HG02852 (cell line): ENCODE measurements around the gene NPHS1.

Experiments used
- ATAC-seq: cut with Tn5 transposase; IDR thresholded peaks from one replicate; pipeline ENCODE4 v1.9.1; 2021; ENCODE audit warnings: mild to moderate bottlenecking, moderate library complexity; ENCODE audit not compliant: unreplicated experiment

NPHS1 gene

DNA sequence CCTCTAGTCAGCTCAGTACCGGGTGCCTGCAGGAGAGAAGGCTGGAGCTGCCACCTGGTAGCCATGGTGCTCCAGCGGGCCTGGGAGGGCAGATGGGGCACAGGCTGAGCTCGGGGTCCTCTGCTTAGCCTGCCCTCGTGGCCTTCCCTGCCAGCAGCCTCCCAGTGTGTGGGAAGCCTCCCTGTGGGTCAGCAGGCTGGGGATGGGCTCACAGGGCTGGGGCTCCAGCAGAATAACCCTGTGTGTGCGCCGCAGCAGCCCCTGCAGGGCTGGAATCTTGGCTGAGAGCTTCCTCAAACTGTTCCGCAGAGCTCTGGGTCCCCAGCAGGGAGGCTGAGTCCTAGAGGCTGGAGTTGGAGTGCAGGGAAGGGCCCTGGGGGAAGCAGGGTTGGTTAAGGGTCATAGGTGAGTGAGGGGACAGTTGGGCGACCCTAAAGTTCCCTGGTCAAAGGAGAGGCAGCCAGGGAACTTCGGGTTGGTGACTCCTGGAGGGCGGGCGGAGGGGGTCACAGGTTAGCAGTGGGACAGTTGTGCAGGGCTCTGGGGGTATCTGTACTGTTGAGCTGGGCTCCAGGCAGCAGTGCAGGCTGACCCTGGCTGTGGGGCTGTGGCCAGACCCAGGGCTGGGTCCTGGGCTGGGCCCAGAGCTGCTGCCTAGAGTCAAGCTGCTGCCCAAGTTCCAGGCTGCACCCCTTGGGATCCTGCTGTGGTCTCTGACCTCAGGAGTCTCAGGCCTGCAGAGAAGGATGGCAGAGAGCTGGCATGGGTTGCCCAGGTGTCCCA is 62.9 kb downstream of the NPHS1 start:
- no peak for ATAC-seq

DNA sequence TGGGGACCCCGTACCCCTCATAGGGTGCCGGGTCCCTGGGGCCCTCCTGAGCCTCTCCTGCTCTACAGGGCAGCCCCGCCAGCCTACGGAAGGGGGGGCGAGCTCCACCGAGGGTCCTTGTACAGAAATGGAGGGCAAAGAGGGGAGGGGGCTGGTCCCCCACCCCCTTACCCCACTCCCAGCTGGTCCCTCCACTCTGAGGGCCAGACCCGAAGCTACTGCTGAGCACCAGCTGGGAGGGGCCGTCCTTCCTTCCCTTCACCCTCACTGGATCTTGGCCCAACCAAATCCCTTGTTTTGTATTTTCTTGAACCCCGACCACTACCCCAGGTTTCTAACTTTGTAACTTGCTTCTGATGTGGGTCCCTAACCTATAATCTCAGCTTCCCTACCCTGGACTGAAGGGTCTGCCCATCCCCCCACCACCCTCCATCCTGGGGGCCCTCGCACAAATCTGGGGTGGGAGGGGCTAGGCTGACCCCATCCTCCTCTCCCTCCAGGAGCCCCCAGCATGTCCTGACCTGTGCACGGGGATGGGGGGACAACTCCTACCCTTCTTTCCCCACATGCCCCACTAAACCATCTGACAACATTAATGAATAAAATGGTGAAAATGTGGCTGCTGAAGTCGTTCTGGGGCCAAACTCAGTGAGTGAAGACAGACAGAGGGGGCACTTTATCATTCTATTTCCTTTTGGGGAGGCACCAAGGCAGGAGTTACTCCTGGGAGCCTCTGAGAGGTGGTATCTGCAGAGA is 63.9 kb downstream of the NPHS1 start:
- no peak for ATAC-seq

DNA sequence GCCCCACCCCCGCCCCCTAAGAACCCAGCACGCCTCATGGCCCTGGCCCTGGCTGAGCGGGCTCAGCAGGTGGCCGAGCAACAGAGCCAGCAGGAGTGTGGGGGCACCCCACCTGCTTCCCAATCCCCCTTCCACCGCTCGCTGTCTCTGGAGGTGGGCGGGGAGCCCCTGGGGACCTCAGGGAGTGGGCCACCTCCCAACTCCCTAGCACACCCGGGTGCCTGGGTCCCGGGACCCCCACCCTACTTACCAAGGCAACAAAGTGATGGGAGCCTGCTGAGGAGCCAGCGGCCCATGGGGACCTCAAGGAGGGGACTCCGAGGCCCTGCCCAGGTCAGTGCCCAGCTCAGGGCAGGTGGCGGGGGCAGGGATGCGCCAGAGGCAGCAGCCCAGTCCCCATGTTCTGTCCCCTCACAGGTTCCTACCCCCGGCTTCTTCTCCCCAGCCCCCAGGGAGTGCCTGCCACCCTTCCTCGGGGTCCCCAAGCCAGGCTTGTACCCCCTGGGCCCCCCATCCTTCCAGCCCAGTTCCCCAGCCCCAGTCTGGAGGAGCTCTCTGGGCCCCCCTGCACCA is 65.0 kb downstream of the NPHS1 start:
- ATAC-seq = no peak

GRCh38 chr19:35786299-35787160 is 65.8 kb downstream of the NPHS1 start:
- no peak for ATAC-seq

- no peak for ATAC-seq
Measured at GRCh38 chr19:35785339-35785627, 67.0 kb downstream of the NPHS1 start.

GRCh38 chr19:35784503-35785338 is 67.6 kb downstream of the NPHS1 start:
- no peak for ATAC-seq

- ATAC-seq = no peak
Measured at GRCh38 chr19:35783469-35784434, 68.6 kb downstream of the NPHS1 start.

GRCh38 chr19:35782589-35782988 is 69.7 kb downstream of the NPHS1 start:
- ATAC-seq = no peak

DNA sequence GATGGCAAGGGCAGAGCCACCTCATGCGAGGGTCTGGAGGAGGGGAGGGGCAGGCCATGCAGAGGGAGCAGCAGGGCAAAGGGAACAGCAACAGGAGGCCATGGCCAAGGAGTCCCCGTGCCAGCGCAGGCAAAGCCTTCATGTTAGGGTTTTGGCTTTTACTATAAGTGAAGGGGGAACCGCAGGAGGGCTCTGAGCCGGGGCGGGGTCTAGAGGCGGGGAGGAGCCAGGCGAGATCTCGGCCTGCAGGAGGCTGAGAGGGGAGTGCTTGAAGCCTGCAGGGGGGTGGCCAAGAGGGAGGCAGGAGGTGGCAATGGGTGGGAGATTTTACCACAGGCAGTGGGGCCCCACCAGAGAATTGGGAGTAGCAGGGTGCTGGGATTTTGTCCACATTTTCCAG is 70.7 kb downstream of the NPHS1 start:
- ATAC-seq = no peak

- no peak for ATAC-seq
Measured at GRCh38 chr19:35780717-35781116, 71.6 kb downstream of the NPHS1 start.

DNA sequence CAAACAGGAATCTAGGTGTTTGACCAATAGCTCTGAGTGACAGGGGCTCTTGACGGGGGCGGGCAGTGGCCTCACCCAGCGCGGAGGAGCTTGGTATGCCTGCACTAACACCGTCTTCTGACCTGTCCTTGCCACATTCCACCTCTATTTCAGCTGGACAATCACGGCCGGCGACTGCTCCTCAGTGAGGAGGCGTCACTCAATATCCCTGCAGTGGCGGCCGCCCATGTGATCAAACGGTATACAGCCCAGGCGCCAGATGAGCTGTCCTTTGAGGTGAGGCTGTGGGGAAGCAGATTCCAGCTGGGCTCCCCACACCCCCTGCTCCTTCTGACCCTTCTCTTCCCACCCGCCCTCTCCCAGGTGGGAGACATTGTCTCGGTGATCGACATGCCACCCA is 72.2 kb downstream of the NPHS1 start:
- ATAC-seq = no peak

DNA sequence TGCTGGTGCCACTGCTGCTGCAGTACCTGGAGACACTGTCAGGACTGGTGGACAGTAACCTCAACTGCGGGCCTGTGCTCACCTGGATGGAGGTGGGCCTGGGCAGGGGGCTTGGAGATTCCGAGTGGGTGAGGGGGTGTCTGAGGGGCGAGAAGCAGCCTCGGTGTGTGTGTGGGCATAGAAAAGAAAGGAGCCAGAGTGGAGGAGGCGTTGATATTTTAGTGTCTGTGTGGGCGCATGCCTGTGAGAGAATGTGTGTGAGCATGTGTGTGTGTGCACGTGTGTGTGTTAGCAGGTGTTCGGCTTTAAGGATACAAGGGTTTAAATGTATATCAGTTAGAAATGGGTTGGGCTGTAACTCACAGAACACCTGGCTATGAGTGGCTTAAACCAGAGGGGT is 73.3 kb downstream of the NPHS1 start:
- no peak for ATAC-seq

- ATAC-seq = no peak
Measured at GRCh38 chr19:35777961-35778360, 74.3 kb downstream of the NPHS1 start.

GRCh38 chr19:35777086-35777841 is 75.0 kb downstream of the NPHS1 start:
- no peak for ATAC-seq

DNA sequence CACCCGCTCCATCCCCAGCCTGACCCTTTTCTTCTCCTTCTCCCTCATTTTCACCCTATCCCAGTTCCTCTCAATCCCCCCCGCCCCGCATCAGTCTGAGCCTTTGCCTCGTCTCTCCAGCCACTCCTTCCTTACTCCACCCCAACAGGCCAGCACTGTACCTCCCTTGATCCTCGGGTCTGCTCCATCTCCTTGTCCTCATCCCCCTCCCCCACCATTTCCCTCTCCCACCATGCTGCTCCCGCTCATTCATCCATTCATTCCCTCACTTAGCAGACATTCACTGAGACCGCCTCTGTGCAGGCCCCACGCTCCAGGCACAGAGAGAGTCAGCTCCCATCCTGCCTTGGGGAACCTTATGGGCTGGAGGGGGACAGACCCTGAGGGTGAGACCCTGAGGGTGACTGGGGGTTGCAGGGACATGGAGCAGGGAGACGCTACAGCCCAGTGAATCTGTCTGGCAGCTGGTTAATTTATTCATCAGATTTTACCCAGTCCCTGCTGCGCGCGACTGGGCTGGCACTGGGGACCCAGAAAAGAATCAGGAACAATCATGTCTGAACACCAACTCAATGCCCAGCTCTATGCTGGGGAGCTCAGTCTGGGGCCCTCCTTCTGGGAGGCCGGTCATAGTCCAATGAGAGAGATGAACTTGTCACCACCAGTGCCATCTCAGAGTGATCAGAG is 76.1 kb downstream of the NPHS1 start:
- no peak for ATAC-seq
